HepG2 (cell line): Measurements from ENCODE around the gene TBC1D14. TPM values are rescaled to one million over a fixed set of nuclear protein-coding genes. Genes with fewer than 3 reads are reported as not detected.

Source experiments
- ATAC-seq: fragments of 200-7000 bp; cut with Tn5 transposase; 3 replicates; pipeline ENCODE4 v1.9.1; 2020; ENCODE audit warnings: mild to moderate bottlenecking, moderate library complexity
- BruUV-seq: library from RNA; stranded (reverse); fragments of 400-500 nt; replicated peaks from 2 replicates; lab custom pipeline; 2021; lab: Mats Ljungman, UMichigan
- CTCF ChIA-PET: fragments of 300-600 bp; formaldehyde crosslinking; extraction: SDS; loops from one replicate; lab custom pipeline; 2021; ENCODE audit warnings: low total read pairs, inconsistent platforms, low intra/inter-chr PET ratio; lab: Yijun Ruan, JAX
- POLR2A ChIA-PET: fragments of 350-600 bp; sonication (Branson Sonifier 250); formaldehyde crosslinking; loops from one replicate; lab custom pipeline; 2020; ENCODE audit warnings: antibody characterized with exemption, inconsistent platforms; lab: Yijun Ruan, JAX
- DNase-seq: peaks from one replicate; pipeline ENCODE4 v3.0.0-alpha.2; 2015; ENCODE audit warnings: low spot score
- FAIRE-seq: peaks from 3 replicates; lab custom pipeline; 2011; peaks lifted over from hg19 to GRCh38; lab: Jason Lieb, UNC
- H2AFZ ChIP-seq: one replicate; pipeline ENCODE4 v1.6.1; 2011; ENCODE audit warnings: low read length, inconsistent platforms
- H3K27ac ChIP-seq: fragments of 300-600 bp; 3 replicates; pipeline ENCODE4 v1.8.0; 2011; ENCODE audit warnings: mixed run types, mild to moderate bottlenecking, mixed read lengths, low read length, inconsistent platforms; ENCODE audit not compliant: insufficient read depth; ENCODE audit errors: extremely low read length
- H3K27me3 ChIP-seq, 2 experiments: fragments of 200-600 bp in 1 of 2; 2 replicates in 1 of 2; 3 replicates in 1 of 2; pipeline versions ENCODE4 v1.6.0 to v1.8.0; 2011; ENCODE audit warnings: low read length in 2 of 2, mild to moderate bottlenecking in 2 of 2, moderate library complexity in 2 of 2, inconsistent platforms in 1 of 2; ENCODE audit not compliant: insufficient read depth in 2 of 2, control insufficient read depth in 1 of 2
- H3K36me3 ChIP-seq, 2 experiments: fragments of 200-600 bp in 1 of 2; replicated peaks in 1 of 2; 2 replicates in 1 of 2; 3 replicates in 1 of 2; pipeline versions ENCODE4 v1.5.1 to v1.8.0; 2011; ENCODE audit warnings: low read length in 2 of 2, inconsistent platforms in 1 of 2; ENCODE audit not compliant: insufficient read depth in 2 of 2, control insufficient read depth in 1 of 2
- H3K4me1 ChIP-seq: 2 replicates; pipeline ENCODE4 v1.5.1; 2012; ENCODE audit warnings: low read length, inconsistent platforms; ENCODE audit not compliant: insufficient read depth
- H3K4me2 ChIP-seq: 2 replicates; pipeline ENCODE4 v1.6.0; 2011; ENCODE audit warnings: low read depth, low read length, inconsistent platforms
- H3K4me3 ChIP-seq, 3 experiments: fragments of 200-600 bp in 1 of 3; sonication (generic), shearing (Covaris generic) in 1 of 3; replicated peaks in 1 of 3; 2 replicates each; pipeline ENCODE4 v1.5.1; 2011 to 2016; ENCODE audit warnings: low read length in 3 of 3, inconsistent platforms in 2 of 3, low read depth in 2 of 3, mild to moderate bottlenecking in 2 of 3, control low read depth in 1 of 3, mixed read lengths in 1 of 3; ENCODE audit not compliant: insufficient read depth in 1 of 3
- H3K79me2 ChIP-seq: one replicate; pipeline ENCODE4 v1.6.1; 2011; ENCODE audit warnings: low read length, inconsistent platforms; ENCODE audit not compliant: insufficient read depth
- H3K9ac ChIP-seq: 2 replicates; pipeline ENCODE4 v1.6.0; 2011; ENCODE audit warnings: mild to moderate bottlenecking, low read depth, low read length, inconsistent platforms; ENCODE audit not compliant: insufficient read depth
- H3K9me3 ChIP-seq: 2 replicates; pipeline ENCODE4 v1.5.1; 2012; ENCODE audit warnings: mild to moderate bottlenecking, low read length
- H4K20me1 ChIP-seq: 2 replicates; pipeline ENCODE4 v1.6.0; 2011; ENCODE audit warnings: inconsistent platforms, mild to moderate bottlenecking, low read length, moderate library complexity; ENCODE audit not compliant: insufficient read depth
- MYPOP ChIP-seq: sonication (generic); formaldehyde crosslinking; IDR thresholded peaks from 2 replicates; pipeline ENCODE4 v1.8.1; 2023; ENCODE audit warnings: mild to moderate bottlenecking, moderate library complexity, missing genetic modification reagents
- PTBP1 ChIP-seq: fragments of 200-400 bp; formaldehyde crosslinking; IDR thresholded peaks from 2 replicates; pipeline ENCODE4 v1.6.1; 2018; ENCODE audit warnings: low read length, low read depth; ENCODE audit not compliant: poor library complexity, severe bottlenecking
- STAT5B ChIP-seq: sonication (generic); formaldehyde crosslinking; IDR thresholded peaks from 2 replicates; pipeline ENCODE4 v1.4.0; 2020; ENCODE audit warnings: missing genetic modification reagents
- ZNF263 ChIP-seq: sonication (generic); formaldehyde crosslinking; IDR thresholded peaks from 2 replicates; pipeline ENCODE4 v1.4.0; 2020; ENCODE audit warnings: missing genetic modification reagents
- ZNF550 ChIP-seq: sonication (generic); formaldehyde crosslinking; IDR thresholded peaks from 2 replicates; pipeline ENCODE4 v1.4.0; 2020; ENCODE audit warnings: mild to moderate bottlenecking, missing genetic modification reagents, borderline replicate concordance
- ZNF777 ChIP-seq: sonication (generic); formaldehyde crosslinking; IDR thresholded peaks from 2 replicates; pipeline ENCODE4 v1.4.0; 2020; ENCODE audit warnings: missing genetic modification reagents
- WGBS: methylation state at CpG from one replicate; pipeline ENCODE4 v1.1.6; 2017; ENCODE audit warnings: low lambda C conversion rate; 5-methylcytosine and 5-hydroxymethylcytosine counted together
- in situ Hi-C: cut with HindIII; loops from 2 replicates; pipeline ENCODE4 v1.10.0; 2017; ENCODE audit warnings: low pct_unique_long_range_greater_than_20kb; ENCODE audit not compliant: extremely low pct_ligation_motif_present
- intact Hi-C: fragments of 100-400 bp; cut with micrococcal nuclease; formaldehyde crosslinking; loops from one replicate; pipeline ENCODE4 v1.10.0; 2022; ENCODE audit not compliant: unreplicated experiment
- polyA plus RNA-seq, 8 experiments: library from polyadenylated mRNA; depleted of rRNA in 3 of 8; stranded (reverse) in 7 of 8; unstranded in 1 of 8; fragments of >200 nt; fragmentation: Illumina TruSeq in 4 of 8; extraction: Trizol in 4 of 8; gene quantifications; 2 replicates each; pipeline versions ENCODE4 v1.2.1 to v1.2.3, GENCODE V29; 2011 to 2016; ENCODE audit warnings: low read depth in 4 of 8, missing spikeins in 1 of 8, mixed read lengths in 1 of 8; ENCODE audit not compliant: insufficient read depth in 1 of 8
- total RNA-seq, 5 experiments: library from RNA; depleted of rRNA; stranded (reverse); fragments of >200 nt; fragmentation: Illumina TruSeq; extraction: Trizol; gene quantifications; 2 replicates each; pipeline ENCODE4 v1.2.3, GENCODE V29; 2016; ENCODE audit warnings: low read depth in 1 of 5
- TF ChIP-seq, protein P1 (sequence below): sonication (generic); formaldehyde crosslinking; IDR thresholded peaks from 2 replicates; pipeline ENCODE4 v1.4.0; 2020; ENCODE audit warnings: missing genetic modification reagents, borderline replicate concordance
- TF ChIP-seq, protein P2 (sequence below): sonication (generic); formaldehyde crosslinking; IDR thresholded peaks from 2 replicates; pipeline ENCODE4 v1.5.0; 2020; ENCODE audit warnings: mild to moderate bottlenecking, missing genetic modification reagents

Gene TBC1D14
- total and polyA plus RNA-seq, 2 of the 13 experiments (the other 11 are each of a cell fraction or from before 2014, with no cell fraction given), result 29.5 to 46.5 TPM

DNA sequence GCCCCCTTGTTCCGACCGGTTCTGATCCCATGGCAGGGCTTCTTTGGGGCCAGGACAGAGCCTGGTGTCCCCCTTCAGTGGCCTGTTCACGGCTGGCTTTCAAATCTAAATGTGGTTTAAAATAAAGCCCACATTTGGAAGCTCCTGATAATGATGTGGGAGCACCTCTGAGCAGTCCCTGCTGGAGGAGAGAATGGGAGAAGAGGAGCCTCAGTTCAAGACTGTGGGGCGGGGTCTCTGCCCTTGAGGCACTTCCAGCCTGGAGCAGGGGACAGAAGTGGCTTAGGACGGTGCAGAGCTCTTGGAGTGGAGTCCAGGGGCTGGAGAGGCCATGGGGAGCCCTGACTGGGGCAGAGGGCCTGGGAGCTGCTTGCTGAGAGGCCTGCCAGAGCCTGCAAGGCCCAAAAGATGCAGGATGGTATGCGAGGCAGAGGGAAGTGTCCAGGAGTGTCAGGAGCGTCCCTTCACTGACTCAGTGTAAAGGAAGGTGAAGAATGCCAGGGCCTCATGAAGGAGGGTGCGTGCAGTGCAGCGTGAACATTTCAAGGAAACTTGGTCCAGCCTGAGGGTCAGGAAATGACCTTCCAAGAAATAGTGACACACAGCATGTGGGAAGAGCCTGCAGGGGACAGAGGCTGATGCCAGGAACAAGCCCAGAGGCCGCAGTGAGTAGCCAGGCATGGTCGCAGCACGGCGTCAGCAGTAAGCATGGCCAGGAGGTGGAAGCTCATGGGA lies 112.5 kb downstream of the TBC1D14 start:
- H3K9ac ChIP-seq, result no peak overlapping the region
- ATAC-seq, result no peak

DNA sequence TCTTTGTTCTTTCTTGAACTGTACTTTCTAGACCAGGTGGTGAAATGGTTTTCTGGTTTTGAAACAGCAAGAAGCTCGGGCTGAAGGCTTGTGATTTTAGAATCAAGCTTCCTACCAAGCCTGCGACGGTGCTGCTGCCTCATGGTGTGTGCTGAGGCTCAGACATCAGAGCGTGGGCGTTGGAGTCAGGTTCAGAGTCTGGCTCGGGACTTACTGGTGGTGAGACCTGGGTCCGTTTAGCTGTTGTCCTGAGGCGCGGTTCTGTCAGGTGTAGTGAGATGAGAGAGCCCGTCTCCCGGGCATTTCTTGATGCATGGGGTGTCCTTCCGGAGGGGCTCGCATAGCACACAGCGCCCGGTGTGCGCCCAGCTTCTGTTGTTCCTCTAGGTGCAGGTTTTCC lies 113.9 kb downstream of the TBC1D14 start:
- no peak overlapping the region for H3K4me3 ChIP-seq
- no peaks in the 10 kb centered on the region for H4K20me1 ChIP-seq
- ChIA-PET CTCF (no interaction called here), POLR2A (no interaction called here)
- intact Hi-C loops, result no loop called here
- WGBS, result 90% methylated on average over 6 of the region's 16 CpGs
- no peak for FAIRE-seq
- no peak overlapping the region for H3K27ac ChIP-seq
- H3K9me3 ChIP-seq, result no peaks in the 10 kb centered on the region
- H3K4me1 ChIP-seq, result peaks cover 25% of the 10 kb centered on the region
- in situ Hi-C loops, result no loop called here
- no TSS peak for BruUV-seq
- no peak overlapping the region for H3K4me2 ChIP-seq
- ATAC-seq, result no peak
- peaks cover 24 to 63% of the 10 kb centered on the region in 2 experiments; a peak in 4 of 5 replicates for H3K36me3 ChIP-seq
- DNase-seq, result no peak
- no peaks in the 10 kb centered on the region for H3K79me2 ChIP-seq
- no peak overlapping the region for H2AFZ ChIP-seq
- H3K9ac ChIP-seq, result no peak overlapping the region
- H3K27me3 ChIP-seq, result no peaks in the 10 kb centered on the region
- TF ChIP-seq PTBP1 (no peak), ZNF550 (CRISPR knock-in tag) (no peak), ZNF777 (CRISPR knock-in tag) (no peak)
- TF ChIP-seq, protein P1, sequence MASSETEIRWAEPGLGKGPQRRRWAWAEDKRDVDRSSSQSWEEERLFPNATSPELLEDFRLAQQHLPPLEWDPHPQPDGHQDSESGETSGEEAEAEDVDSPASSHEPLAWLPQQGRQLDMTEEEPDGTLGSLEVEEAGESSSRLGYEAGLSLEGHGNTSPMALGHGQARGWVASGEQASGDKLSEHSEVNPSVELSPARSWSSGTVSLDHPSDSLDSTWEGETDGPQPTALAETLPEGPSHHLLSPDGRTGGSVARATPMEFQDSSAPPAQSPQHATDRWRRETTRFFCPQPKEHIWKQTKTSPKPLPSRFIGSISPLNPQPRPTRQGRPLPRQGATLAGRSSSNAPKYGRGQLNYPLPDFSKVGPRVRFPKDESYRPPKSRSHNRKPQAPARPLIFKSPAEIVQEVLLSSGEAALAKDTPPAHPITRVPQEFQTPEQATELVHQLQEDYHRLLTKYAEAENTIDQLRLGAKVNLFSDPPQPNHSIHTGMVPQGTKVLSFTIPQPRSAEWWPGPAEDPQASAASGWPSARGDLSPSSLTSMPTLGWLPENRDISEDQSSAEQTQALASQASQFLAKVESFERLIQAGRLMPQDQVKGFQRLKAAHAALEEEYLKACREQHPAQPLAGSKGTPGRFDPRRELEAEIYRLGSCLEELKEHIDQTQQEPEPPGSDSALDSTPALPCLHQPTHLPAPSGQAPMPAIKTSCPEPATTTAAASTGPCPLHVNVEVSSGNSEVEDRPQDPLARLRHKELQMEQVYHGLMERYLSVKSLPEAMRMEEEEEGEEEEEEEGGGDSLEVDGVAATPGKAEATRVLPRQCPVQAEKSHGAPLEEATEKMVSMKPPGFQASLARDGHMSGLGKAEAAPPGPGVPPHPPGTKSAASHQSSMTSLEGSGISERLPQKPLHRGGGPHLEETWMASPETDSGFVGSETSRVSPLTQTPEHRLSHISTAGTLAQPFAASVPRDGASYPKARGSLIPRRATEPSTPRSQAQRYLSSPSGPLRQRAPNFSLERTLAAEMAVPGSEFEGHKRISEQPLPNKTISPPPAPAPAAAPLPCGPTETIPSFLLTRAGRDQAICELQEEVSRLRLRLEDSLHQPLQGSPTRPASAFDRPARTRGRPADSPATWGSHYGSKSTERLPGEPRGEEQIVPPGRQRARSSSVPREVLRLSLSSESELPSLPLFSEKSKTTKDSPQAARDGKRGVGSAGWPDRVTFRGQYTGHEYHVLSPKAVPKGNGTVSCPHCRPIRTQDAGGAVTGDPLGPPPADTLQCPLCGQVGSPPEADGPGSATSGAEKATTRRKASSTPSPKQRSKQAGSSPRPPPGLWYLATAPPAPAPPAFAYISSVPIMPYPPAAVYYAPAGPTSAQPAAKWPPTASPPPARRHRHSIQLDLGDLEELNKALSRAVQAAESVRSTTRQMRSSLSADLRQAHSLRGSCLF (CRISPR knock-in tag), result no peak
- TF ChIP-seq, protein P2, sequence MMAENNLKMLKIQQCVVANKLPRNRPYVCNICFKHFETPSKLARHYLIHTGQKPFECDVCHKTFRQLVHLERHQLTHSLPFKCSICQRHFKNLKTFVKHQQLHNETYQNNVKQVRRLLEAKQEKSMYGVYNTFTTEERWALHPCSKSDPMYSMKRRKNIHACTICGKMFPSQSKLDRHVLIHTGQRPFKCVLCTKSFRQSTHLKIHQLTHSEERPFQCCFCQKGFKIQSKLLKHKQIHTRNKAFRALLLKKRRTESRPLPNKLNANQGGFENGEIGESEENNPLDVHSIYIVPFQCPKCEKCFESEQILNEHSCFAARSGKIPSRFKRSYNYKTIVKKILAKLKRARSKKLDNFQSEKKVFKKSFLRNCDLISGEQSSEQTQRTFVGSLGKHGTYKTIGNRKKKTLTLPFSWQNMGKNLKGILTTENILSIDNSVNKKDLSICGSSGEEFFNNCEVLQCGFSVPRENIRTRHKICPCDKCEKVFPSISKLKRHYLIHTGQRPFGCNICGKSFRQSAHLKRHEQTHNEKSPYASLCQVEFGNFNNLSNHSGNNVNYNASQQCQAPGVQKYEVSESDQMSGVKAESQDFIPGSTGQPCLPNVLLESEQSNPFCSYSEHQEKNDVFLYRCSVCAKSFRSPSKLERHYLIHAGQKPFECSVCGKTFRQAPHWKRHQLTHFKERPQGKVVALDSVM (CRISPR knock-in tag), result no peak

More for the DNA sequence above, 112.5 kb downstream of the TBC1D14 start:
- DNase-seq (no peak), FAIRE-seq (no peak)
- Histone ChIP-seq H3K27me3 (no peaks in the 10 kb centered on the region), H3K9me3 (no peaks in the 10 kb centered on the region), H3K27ac (peak overlapping the region; percentile 6), H3K79me2 (no peaks in the 10 kb centered on the region), H3K4me1 (peaks cover 22% of the 10 kb centered on the region), H3K36me3 (peaks cover 21 to 62% of the 10 kb centered on the region in 2 experiments; a peak in 4 of 5 replicates), H4K20me1 (no peaks in the 10 kb centered on the region), H3K4me2 (no peak overlapping the region), H2AFZ (no peak overlapping the region), H3K4me3 (no peak overlapping the region)
- intact Hi-C loops (no loop called here), in situ Hi-C loops (no loop called here)
- no TSS peak for BruUV-seq
- ChIA-PET CTCF (no interaction called here), POLR2A (no interaction called here)
- TF ChIP-seq ZNF263 (CRISPR knock-in tag), result 0 out of 2 replicates have a peak, but pooled peaks have one; percentile 22
- TF ChIP-seq STAT5B (CRISPR knock-in tag), result no peak
- no peak for TF ChIP-seq MYPOP (CRISPR knock-in tag)
- WGBS, result 85% methylated on average over 12 of the region's 13 CpGs
